Stomach (tissue), 4 donors: Measurements from ENCODE around the gene WNT11.

Experiments
- POLR2AphosphoS5 ChIP-seq, 3 donors: sonication (generic); formaldehyde crosslinking; IDR thresholded peaks; one replicate each; pipeline ENCODE4 v1.6.1; 2016; ENCODE audit warnings: antibody characterized with exemption in 3 of 3
- TF ChIP-seq, protein P1 (sequence below), 7 experiments: fragments of 450-650 bp in 4 of 7; fragments of 200-600 bp in 3 of 7; sonication (generic) in 3 of 7; IDR thresholded peaks; one replicate each; pipeline ENCODE4 v1.5.1; 2016 to 2019; ENCODE audit warnings: antibody characterized with exemption in 7 of 7, control low read depth in 2 of 7, mild to moderate bottlenecking in 1 of 7

DNA sequence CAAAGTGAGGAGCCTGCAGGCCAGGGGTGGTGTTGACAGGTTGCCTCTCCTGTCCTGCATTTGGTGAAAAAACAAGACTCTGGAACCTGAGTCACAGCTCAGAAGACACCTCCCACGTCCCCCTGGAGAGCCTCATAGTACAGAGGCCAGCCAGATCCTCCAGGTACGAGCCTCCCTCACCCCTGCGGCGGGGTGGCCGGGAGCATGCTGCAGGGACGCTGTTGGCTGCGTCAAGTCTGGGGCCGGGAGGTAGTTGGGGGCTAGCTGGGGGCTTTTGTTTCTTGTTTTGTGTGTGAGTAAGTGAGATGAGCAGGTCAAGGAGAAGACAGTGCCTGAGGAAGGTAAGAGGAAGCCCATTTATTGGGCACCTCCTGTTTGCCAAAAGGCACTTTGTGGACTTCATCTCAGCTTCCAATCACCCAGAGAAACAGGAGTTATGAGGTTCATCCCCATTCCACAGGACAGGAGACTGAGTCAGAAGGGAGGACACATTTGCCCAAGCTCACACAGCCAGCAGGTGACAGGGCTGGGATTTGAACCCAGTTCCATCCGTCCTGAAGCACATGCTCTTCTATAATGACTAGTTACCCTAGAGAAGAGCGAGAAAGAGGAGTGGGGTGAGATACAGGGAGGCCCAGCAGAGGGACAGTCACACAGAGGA is 18.3 kb upstream of the WNT11 start:
- TF ChIP-seq POLR2AphosphoS5 (IDR thresholded peaks at IDR 0.05): no peak
- TF ChIP-seq, protein P1, sequence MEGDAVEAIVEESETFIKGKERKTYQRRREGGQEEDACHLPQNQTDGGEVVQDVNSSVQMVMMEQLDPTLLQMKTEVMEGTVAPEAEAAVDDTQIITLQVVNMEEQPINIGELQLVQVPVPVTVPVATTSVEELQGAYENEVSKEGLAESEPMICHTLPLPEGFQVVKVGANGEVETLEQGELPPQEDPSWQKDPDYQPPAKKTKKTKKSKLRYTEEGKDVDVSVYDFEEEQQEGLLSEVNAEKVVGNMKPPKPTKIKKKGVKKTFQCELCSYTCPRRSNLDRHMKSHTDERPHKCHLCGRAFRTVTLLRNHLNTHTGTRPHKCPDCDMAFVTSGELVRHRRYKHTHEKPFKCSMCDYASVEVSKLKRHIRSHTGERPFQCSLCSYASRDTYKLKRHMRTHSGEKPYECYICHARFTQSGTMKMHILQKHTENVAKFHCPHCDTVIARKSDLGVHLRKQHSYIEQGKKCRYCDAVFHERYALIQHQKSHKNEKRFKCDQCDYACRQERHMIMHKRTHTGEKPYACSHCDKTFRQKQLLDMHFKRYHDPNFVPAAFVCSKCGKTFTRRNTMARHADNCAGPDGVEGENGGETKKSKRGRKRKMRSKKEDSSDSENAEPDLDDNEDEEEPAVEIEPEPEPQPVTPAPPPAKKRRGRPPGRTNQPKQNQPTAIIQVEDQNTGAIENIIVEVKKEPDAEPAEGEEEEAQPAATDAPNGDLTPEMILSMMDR (IDR thresholded peaks at IDR 0.05): no peak
